ENCODE results near the gene TBX10. TPM values are rescaled to one million over a fixed set of nuclear protein-coding genes. Genes with fewer than 3 reads are reported as not detected.
"Not testable (repeated sequence)": the region's sequence is repeated elsewhere in the genome, so short reads cannot be mapped to it uniquely, and the experiment has no call there.

The TBX10 gene
- total RNA-seq, 1 donor from 2014 or later, result 0.14 TPM

- no peaks in the 10 kb centered on the region for H3K9me3 ChIP-seq (replicated peaks)
- H3K4me1 ChIP-seq, result no peaks in the 10 kb centered on the region
- no peaks in the 10 kb centered on the region for H3K36me3 ChIP-seq
- DNase-seq, result no peak
- no peak overlapping the region for H3K4me3 ChIP-seq
- H3K27me3 ChIP-seq (ENCODE audit: low read depth), result no peaks in the 10 kb centered on the region
- intact Hi-C loops (cut with micrococcal nuclease), result no loop called here
- no peak for TF ChIP-seq CTCF (IDR thresholded peaks at IDR 0.05; ENCODE audit: borderline replicate concordance)
- no peak overlapping the region for H3K27ac ChIP-seq (replicated peaks)
Observed at GRCh38 chr11:67662835-67663531, 23.4 kb upstream of the TBX10 start.

- H3K4me1 ChIP-seq, result no peaks in the 10 kb centered on the region
Observed at GRCh38 chr11:67662142-67662834, 22.7 kb upstream of the TBX10 start.

GRCh38 chr11:67660752-67661151, 21.2 kb upstream of the TBX10 start:
- intact Hi-C loops (cut with micrococcal nuclease); H3K27me3 ChIP-seq (ENCODE audit: low read depth); H3K4me1 ChIP-seq; H3K4me3 ChIP-seq; H3K9me3 ChIP-seq (replicated peaks); H3K27ac ChIP-seq (replicated peaks); DNase-seq; H3K36me3 ChIP-seq: not testable (repeated sequence)

More at GRCh38 chr11:67662142-67662834, 22.7 kb upstream of the TBX10 start:
- Histone ChIP-seq H3K4me3 (no peak overlapping the region), H3K27me3 (ENCODE audit: low read depth) (no peaks in the 10 kb centered on the region), H3K36me3 (no peaks in the 10 kb centered on the region), H3K27ac (replicated peaks) (no peak overlapping the region), H3K9me3 (replicated peaks) (no peaks in the 10 kb centered on the region)
- no peak for TF ChIP-seq CTCF (IDR thresholded peaks at IDR 0.05; ENCODE audit: borderline replicate concordance)
- intact Hi-C loops (cut with micrococcal nuclease), result no loop called here
- no peak for DNase-seq

- H3K27me3 ChIP-seq (ENCODE audit: low read depth); H3K4me1 ChIP-seq; H3K27ac ChIP-seq (replicated peaks); H3K9me3 ChIP-seq (replicated peaks); DNase-seq; intact Hi-C loops (cut with micrococcal nuclease); H3K36me3 ChIP-seq; H3K4me3 ChIP-seq: not testable (repeated sequence)
- TF ChIP-seq CTCF (IDR thresholded peaks at IDR 0.05; ENCODE audit: borderline replicate concordance), result peak; percentile 50
Observed at GRCh38 chr11:67659651-67660165, 20.1 kb upstream of the TBX10 start.

- no peaks in the 10 kb centered on the region for H3K9me3 ChIP-seq (replicated peaks)
- H3K36me3 ChIP-seq, result no peaks in the 10 kb centered on the region
- H3K4me3 ChIP-seq, result no peak overlapping the region
- DNase-seq, result no peak
- TF ChIP-seq CTCF (IDR thresholded peaks at IDR 0.05; ENCODE audit: borderline replicate concordance), result no peak
- peaks cover 4% of the 10 kb centered on the region for H3K27me3 ChIP-seq (ENCODE audit: low read depth)
- intact Hi-C loops (cut with micrococcal nuclease), result no loop called here
- no peak overlapping the region for H3K27ac ChIP-seq (replicated peaks)
- no peaks in the 10 kb centered on the region for H3K4me1 ChIP-seq
Observed at GRCh38 chr11:67657300-67657699, 17.7 kb upstream of the TBX10 start.

Measured in left ventricle myocardium inferior (tissue), 1 donor.